Activated CD8-positive, alpha-beta memory T cell treated with anti-CD3 and anti-CD28 coated beads, Interleukin-2, amount 50 U/mL, for 4 hours (primary cell): Measurements from ENCODE around the gene NDUFV1.

Source experiments
- DNase-seq: peaks from one replicate; pipeline ENCODE4 v3.0.0-alpha.2; 2020

The NDUFV1 gene

DNA sequence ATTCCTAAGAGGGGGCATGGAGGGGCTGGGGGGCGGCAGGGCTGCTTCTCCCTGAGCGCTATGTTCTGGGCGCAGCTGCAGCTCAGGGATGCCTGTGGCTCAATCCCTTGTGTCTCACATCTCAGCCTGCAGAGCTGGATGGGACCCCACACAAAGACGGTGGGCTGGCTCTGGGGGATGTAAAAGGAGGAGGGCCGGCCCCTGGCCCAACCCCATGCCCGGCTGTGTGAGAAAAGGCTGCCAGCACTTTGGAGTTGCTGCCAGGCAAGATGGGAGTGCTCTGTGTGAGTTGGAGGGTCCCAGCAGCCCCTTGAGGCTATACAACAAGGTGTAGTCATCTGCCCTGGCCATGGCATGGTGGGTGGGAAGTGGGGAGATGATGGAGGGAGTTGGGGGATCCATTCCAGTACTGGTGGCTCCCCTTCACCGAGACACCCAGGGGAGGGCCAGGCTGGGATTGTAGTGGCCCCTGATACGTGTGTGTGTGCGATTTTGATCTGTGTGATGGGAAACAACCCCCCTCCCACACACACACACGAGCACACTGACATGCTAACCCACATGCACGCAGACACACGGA lies 34.1 kb downstream of the NDUFV1 start:
- DNase-seq: no peak

DNA sequence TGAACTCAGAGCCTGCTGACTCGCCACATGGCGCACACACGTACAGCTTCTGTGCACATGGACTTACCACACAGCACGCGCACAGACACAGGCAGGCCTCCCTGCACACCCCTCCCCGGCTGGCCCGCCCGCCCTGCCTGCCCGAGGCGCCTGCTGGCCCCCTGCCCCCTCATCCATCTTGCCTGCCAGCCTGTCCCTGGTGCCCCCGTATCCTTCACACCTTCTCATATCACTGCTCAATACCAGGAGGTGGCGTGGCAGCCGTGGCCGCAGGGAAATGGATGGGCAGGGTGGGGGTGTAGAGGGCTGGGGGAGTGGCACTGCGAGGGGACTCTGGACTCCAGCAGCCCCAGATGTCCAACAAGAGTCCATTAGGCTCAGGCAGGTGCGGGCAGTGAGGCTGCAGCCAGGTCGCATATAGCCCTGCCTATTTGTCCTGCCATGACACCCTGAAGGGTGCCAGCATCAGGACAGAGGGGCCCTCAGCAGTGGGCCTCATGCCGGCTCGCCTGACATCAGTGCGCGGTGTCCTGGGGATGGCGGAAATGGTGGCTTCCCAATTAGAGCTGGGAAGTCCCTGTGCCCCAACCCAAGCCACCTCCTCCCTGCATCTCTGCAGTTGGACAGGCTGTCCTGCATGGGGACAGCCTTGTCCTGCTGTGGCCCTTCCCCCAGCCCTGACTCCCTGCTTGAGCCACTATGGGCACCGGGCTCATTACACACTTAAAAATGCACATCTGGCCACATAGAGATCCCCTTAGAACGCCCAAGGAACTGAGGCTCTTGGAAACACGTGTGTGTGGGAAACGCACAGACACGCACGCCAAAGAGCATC lies 34.8 kb downstream of the NDUFV1 start:
- DNase-seq: no peak

DNA sequence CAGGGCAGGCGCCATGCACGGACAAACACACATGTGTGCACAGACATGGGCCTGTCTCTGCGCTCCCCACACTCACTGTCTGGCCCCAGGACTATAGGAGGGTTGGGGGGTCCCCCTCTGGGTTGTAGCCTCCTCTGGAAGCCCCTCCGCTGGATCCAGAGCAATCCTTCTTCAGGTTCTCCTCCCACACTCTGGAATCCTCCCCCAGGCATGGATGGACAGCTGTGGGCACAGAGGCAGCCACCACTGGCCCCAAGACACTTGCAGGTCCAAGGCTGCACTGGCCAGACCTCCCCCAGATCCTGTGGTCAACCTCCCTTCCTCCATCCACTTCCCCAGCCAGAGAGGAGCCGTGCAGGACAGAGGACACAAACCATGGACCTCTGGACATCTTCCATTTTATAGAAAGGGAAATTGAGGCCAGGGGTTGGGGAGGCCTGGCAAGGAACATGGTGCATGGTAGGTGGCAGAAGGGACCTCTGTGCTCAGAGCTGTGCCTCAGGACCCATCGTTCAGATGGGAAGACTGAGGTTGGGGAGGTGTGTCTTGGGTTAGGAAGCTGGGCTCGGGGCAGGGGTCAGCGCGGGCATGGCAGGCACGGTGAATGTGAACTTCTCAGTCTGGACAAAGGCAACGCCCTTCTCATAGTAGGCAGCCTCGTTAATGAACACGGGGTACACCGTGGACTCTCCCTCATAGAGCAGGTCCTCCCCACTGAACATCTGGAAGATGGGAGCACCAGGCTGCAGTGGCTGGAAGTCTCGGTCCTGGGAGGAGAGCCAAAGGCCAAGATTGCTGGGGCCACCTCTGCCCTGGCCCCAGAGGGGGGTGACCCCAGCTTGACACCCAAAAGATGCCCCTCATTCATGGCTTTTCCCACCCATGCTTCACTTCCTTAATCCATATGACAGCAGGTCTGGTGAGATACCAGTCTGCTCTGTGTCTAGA lies 35.7 kb downstream of the NDUFV1 start:
- no peak for DNase-seq

DNA sequence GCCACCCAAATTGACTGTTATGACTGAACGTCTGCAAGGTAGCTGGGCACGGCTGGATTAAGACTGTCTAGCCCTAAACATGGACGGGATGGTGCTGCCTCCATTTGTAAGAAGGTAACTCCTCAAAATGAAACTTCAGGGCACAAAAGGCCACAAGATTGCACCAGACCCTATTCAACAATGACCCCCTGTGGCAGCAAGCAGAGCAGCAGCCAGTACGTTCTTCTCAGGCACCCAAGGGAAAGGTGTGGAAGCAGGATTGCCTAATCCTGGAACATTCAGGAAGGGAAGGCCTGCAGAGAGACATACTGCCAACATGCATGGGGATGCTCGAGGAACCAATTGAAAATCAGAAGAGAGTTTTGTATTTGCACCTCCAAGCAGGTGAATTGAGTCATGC lies 37.3 kb downstream of the NDUFV1 start:
- no peak for DNase-seq

DNA sequence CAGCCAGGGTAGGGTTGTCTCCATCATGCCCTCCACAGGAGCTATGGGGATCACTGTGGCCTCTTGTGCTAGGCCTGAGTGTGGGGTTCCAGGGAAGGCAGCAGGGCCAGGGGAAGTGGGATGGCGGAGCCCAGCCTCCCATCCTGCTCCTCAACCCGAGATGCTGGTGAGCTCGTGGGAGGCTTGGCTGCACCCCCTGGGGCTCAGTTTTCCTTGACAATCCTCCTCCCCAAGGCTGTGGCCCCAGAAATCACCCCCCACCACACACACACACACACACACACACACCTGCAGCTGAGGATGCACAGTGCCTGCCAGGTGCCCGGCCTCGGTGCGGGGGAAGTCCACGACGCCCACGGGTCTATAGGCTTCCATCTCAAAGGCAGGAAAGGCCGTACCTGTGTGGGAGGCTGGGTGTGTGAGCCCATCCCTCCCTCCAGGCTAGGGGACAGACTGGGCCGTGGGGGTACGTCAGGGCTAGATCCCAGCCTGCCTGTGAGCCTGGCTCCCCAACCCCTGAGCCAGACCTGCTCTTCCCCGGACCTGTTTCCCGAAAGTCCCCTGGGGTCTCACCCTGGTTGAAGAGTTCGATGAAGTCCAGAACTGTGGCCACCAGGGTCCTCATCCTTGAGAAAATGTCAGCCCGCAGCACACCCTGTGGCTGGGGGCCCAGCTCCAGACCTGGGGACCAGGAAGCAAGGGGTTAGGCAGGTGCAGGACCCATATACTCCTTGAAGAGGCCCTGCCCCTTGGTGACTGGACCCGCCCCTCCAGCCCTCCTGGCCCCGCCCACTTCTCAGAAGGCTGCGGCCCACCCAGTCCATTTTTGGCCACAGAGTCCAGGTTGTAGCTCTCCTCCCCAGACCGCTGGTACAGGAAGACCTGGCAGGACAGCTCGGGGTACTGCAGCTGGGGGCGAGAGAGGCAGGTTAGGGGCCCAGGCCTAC lies 38.0 kb downstream of the NDUFV1 start:
- DNase-seq: no peak

DNA sequence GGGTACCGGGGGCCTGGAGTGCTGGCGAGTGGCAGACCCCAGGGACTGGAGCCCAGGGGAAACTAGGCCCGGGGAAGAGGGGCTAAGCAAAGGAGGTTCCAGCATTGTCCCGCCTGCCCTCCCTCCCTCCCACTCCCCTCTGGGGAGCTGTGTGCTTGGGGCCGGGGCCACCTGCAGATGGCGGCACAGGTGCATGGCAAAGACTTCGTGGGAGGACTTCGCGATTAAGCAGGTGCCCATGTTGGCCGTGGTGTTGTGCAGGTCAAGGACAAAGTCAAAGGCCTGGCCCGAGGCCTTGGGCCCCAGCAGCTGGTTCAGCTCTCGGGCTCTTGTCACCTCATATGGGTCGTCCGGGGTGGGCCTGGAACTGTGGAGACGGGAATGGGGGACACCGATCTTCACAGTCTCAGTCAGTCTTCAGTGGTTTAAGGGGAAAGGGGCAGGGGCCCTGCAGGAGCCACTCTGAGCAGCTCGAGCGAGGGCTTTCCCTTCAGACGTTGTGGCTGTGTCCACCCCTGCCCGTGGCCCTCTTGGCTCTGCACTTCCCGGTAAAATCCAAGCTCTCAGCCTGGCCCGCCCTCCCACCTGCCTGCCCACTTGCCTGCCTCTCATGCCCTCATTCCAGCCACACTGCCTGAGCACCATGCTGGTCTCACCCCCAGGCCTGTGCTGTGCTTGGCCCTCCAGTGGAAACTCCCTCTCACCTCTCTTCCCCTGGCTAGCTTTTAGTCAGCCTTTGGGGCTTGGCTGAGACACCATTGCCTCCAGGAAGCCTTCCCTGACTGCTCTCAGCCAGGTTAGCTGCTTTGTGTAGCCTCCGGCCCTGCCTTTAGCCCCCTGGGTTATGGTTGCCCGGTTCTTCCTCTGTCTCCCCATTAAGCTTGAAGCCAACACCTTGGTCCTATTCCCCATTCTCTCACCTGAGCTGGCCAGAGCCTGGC lies 39.1 kb downstream of the NDUFV1 start:
- DNase-seq: no peak

DNA sequence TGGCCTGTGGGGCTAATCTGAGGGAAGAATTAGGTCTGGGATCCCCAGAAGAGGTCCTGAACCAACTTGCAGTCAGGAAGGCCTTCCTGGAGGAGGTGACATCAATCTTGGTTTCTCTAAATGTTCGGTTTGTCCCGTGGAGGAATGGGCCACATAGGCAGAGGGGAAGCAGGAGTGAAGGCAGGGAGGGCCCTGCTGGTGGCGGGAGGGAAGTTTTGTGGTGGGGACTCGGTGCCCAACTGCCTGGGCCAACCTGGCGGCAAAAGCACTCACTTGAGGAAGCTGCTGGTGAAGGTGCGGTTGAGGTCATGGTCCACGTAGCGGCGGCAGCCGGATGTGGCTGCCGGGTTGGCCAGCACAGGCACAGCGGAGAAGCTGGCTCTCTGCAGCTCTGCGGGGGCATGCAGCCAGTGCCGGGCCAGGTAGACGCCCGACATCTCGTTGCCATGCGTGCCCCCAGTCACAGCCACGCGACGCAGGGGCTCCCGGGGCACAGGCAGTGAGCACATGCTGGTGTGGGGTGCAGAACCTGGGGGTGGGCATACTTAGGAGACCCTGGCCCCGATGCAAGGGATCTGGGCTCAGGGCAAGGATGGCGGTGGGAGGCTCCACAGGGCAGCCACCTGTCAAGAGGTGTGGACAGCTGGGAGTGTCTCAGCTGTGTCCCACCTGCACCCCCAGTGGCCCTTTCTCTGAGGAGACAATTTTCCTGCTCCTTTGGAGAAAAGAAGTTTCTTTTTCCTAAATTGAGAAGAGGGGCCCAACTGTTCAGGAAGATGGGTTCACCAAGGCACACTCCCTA lies 40.0 kb downstream of the NDUFV1 start:
- DNase-seq: peak; percentile 28

DNA sequence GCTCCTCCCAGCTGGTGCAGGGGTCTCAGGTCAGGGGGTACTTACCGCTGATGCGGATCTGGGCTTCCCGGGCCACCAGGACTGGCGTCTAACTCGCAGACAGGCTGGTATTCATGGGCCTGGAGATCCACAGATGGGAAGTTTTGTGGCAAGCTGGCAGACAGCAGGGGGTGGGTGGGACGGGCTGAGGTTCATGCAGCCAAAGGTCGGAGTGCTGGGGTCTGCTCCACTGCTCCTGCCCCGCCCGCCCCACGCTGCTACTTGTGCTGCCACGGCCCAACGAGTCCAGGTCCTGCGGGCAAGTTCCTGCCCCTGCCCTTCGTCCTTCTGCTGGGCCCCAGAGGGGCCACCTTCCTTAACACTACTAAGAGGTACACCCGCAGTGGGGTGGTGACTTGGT lies 40.7 kb downstream of the NDUFV1 start:
- DNase-seq: no peak

DNA sequence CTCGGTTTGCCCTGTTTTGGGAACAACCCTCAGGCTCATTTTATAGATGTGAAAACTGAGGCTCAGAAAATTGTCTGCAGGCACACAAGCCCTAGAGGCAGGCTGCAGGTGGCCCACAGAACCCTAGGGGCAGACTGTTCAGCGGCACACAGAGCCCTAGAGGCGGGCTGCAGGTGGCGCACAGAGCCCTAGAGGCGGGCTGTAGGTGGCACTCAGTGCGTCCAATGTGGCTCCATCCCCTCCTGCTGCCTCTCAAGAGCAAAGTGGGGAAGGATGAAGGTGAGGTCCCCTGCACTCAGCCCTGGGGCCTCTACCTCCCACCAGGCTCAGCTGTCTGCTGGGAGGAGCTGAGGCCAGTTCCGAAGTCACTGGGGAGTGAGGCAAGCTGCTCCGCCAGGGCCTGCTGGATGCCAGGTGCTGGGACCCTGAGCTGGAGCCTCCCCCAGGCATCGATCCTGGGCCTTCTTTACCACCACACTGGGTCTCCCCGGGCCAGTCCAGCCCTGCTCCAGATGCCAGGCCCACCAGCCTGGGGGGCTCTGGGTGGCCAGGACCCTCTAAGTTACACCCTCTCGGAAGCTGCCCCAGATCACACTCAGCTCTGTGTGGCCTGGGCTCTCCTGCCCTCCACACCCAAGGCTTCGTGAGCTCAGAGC lies 41.5 kb downstream of the NDUFV1 start:
- peak; percentile 54 for DNase-seq

DNA sequence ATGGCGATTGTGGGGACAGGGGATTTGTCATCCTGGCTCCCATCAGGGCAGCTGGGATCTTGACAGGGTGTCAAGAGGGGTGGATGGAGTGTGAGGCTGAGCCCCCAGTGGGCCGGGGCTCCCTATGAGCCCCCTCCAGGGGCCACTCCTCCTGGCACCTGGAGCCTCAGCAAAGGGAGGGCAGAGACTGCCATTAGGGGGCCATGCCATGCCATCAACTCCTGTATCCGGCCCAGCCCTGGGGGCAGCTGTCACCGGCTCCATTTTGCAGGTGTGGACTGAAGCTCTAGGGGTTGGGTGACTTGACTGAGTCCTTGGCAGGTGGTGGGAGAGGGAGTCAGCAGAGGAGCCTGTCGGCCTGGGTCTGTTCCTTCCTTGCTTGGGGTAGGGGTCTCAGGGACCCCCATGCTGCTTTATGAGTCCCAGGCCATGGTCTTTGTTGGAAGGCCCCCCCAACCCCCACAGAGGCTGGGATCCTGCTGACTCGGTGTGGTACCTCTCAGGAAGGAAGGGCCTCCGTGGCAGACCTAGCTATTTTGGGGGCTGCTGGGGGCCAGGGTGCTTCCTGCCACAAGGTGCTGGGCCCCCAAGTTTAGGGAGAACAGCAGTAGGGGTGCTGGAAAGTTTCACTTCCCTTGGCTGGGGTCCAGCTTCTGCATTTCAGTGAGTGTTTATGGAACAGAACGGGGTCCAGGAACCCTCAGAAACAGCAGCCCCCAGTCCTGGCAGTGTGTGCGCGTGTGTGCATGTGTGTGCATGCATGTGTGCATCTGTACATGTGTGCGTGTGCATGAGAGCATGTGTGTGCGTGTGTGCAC lies 42.3 kb downstream of the NDUFV1 start:
- DNase-seq: no peak

DNA sequence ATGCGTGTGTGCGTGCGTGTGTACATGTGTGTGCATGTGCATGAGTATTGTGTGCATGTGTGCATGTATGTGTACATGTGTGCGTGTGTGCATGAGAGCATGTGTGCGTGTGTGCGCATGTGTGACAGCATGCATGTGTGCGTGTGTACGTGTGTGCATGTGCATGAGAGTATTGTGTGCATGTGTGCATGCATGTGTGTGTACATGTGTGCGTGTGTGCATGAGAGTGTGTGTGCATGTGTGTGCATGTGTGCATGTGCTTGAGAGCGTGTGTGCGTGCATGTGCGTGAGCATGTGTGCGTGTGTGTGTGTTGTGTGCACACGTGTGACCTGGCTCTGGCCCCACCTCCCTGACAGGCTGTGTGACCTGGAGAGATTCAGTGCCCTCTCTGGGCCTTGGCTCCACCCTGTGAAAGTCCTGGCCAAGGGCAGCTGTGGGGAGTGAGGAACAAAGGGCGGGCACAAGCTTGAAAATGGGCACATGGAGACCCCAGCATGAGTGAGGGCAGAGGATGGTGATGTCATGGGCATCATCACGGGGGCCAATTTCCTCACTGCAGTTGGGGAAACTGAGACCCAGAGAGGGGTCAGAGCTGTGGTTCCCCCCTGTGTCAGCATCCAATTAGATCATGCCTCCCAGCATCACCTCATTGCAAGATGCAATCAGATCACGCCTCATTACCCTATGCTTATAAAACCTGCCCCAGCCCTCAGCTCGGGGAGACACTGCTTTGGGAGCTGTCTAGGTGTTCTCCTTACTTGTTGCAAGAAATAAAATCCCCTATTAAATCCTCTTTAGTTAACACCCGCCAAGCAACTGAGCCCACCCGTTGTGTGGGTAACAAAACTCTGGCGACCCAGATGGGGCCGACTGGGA lies 43.1 kb downstream of the NDUFV1 start:
- no peak for DNase-seq

DNA sequence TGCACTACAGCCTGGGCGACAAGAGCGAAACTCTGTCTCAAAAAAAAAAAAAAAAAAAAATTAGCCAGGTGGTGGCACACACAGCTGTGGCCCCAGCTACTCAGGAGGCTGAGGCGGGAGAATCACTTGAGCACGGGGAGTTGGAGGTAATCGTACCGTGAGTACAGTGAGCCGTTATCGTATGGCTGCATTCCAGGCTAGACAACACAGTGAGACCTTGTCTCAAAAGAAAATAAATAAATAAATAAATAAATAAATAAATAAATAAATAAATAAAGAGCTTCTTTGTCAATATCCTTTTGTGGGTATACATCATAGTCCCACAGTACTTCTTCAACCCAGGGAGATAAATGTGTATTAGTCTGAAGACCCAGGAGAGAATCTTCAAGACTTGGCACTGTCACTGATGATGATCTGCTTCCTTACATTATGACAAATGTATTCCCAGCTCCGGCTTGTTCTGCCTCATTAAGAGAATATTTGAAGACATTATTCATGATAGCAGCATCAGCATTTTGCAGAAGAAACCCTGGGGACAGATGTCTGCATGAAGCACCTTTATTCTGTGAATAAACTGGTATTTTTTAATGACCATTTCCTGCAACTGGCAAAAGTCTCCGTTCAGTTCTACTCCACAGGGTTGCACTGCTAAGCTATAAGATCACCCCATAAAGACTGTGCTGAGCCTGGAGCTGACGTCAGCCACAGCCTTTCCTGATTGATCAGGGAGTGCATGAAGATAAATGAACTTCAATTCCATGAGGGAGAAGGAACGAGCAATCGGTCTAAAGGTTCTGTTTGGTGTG lies 45.4 kb downstream of the NDUFV1 start:
- DNase-seq: no peak

DNA sequence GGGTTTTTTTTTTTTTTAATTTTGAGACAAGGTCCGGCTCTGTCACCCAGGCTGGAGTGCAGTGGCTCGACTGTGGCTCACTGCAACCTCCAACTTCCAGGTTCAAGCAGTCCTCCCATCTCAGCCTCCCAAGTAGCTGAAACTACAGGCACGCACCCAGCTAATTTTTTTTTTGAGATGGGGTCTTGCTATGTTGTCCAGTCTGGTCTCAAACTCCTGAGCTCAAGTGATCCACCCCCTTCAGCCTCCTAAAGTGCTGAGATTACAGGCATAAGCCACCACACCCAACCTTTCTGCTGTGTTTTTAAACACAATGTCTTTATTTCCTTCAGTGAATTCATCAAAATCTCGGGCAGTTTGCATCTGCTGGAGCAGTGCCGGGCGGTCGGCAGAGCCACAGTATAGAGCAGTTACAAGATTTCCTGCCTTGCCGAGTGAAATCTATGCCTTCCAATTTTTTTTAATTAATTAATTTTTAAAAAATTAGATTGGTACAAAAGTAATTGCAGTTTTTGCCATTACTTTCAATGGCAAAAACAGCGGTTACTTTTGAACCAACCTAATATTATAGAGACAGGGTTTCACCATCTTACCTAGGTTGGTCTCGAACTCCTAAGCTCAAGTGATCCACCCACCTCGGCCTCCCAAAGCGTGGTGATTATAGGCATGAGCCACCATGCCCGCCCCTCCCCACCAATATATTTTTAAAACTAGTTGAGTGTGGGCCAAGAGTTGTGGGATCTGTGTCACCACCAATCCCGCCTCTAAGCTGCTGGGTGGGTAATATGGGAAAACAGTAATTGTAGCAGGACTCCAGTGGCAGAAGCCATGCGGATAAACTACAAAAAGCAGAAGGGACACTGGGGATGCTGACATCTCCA lies 46.5 kb downstream of the NDUFV1 start:
- no peak for DNase-seq

DNA sequence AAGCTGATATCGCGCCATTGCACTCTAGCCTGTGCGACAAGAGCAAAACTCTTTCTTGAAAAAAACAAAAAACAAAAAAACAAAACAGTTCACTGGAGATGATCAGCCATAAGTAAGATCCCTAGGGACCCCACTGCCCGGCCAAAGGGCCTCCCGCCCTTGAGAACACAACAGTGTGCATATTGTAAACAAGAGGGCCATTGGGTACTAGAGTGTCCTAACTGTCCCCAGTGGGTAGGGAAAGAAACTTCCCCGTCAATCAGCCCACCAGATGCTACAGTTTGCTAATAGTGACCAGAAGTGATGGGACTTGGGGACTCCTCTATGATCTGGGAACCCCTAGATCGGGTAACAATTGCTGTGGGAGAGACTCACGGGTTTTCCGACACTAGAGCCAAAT lies 47.5 kb downstream of the NDUFV1 start:
- DNase-seq: no peak

DNA sequence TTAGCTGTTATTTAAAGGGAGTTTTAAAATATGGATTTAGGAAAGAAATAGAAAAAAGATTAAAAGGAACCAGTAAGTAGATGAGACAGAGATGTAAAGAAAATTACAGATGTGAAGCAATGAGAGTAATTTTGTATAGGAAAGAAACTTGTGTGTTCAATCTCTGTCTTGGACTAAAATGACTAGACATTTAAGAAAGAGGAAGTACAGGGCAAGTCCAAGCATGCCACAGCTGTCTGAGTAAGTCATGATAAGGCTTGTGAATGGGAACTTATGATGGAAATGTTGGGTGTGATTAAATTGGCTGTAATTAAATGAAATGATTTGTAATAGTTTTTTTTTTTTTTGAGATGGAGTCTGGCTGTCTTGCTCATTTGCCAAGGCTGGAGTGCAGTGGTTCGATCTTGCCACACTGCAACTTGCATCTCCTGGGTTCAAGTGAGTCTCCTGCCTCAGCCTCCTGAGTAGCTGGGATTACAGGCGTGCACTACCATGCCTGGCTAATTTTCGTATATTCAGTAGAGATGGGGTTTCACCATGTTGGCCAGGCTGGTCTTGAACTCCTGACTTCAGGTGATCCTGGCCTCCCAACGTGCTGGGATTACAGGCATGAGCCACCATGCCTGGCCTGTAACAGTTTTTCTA lies 49.7 kb downstream of the NDUFV1 start:
- no peak for DNase-seq
